ENCODE results near the gene GATA3.

DNA sequence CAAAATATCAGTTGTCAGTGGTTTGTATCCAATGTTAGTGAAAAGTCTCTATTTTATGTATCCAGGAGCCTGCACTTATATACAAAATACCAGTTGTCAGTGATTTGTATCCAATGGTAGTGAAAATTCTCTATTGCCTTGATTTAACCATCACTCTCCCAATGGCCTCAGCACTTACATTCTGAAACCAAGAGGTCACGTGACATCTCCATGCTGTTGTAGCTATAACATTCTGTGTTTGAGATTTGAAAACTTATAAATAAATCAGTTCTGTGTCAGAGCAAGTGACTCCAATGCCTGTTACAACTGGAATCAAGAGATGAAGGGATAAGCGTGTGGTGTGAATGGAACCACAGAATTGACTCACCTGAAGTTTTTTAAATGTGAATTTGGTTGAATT is 30.6 kb upstream of the GATA3 start:
- TF ChIP-seq RNF2 (IDR thresholded peaks at IDR 0.05; ENCODE audit: borderline replicate concordance, low read depth, low read length, missing control alignments, poor library complexity, severe bottlenecking) (no peak), EZH2 (IDR thresholded peaks at IDR 0.05; ENCODE audit: low read depth, low read length, severe bottlenecking) (no peak)

Measured in H1 (cell line).